IMR-90 (cell line): ENCODE data around the gene PRTFDC1. TPM values are rescaled to one million over a fixed set of nuclear protein-coding genes. Genes with fewer than 3 reads are reported as not detected.

Experiments
- ATAC-seq: fragments of 200-7000 bp; cut with Tn5 transposase; 2 replicates; pipeline ENCODE4 v1.9.1; 2020; ENCODE audit warnings: low read depth, mild to moderate bottlenecking, moderate library complexity
- BruUV-seq: library from RNA; stranded (reverse); fragments of 400-500 nt; replicated peaks from 2 replicates; lab custom pipeline; 2021; lab: Mats Ljungman, UMichigan
- CTCF ChIA-PET: fragments of 300-600 bp; formaldehyde crosslinking; extraction: SDS; loops from one replicate; lab custom pipeline; 2021; ENCODE audit warnings: antibody characterized with exemption; lab: Yijun Ruan, JAX
- POLR2A ChIA-PET: fragments of 300-600 bp; sonication (Branson Sonifier 250); formaldehyde crosslinking; loops from one replicate; lab custom pipeline; 2022; ENCODE audit warnings: antibody characterized with exemption; ENCODE audit not compliant: unreplicated experiment; lab: Charles Lee
- DNase-seq: peaks from one replicate; pipeline ENCODE4 v3.0.0; 2013
- H2AFZ ChIP-seq: replicated peaks from 2 replicates; pipeline ENCODE3; 2013; ENCODE audit warnings: low read length, mild to moderate bottlenecking; ENCODE audit not compliant: poor library complexity
- H2AK5ac ChIP-seq: 2 replicates; pipeline ENCODE4 v1.6.1; 2013; ENCODE audit warnings: low read depth, low read length, inconsistent platforms
- H2AK9ac ChIP-seq: replicated peaks from 2 replicates; pipeline ENCODE3; 2013; ENCODE audit warnings: mild to moderate bottlenecking, low read depth, low read length, moderate library complexity; ENCODE audit not compliant: poor library complexity
- H2BK120ac ChIP-seq: 2 replicates; pipeline ENCODE4 v1.6.1; 2013; ENCODE audit warnings: low read depth, low read length, inconsistent platforms
- H2BK15ac ChIP-seq: 3 replicates; pipeline ENCODE4 v1.6.1; 2013; ENCODE audit warnings: low read depth, low read length, inconsistent platforms
- H2BK20ac ChIP-seq: 2 replicates; pipeline ENCODE4 v1.6.1; 2013; ENCODE audit warnings: low read depth, mild to moderate bottlenecking, inconsistent platforms, low read length, moderate library complexity
- H2BK5ac ChIP-seq: 2 replicates; pipeline ENCODE4 v1.6.1; 2013; ENCODE audit warnings: mild to moderate bottlenecking, low read depth, low read length, inconsistent platforms; ENCODE audit not compliant: poor library complexity, severe bottlenecking
- H3K14ac ChIP-seq: replicated peaks from 2 replicates; pipeline ENCODE4 v1.6.1; 2013; ENCODE audit warnings: low read depth, low read length, inconsistent platforms
- H3K18ac ChIP-seq: 2 replicates; pipeline ENCODE4 v1.6.1; 2013; ENCODE audit warnings: low read depth, low read length, control low read depth
- H3K23ac ChIP-seq: 2 replicates; pipeline ENCODE4 v1.6.1; 2013; ENCODE audit warnings: low read depth, low read length, inconsistent platforms
- H3K27ac ChIP-seq: 2 replicates; pipeline ENCODE4 v1.5.1; 2013; ENCODE audit warnings: mild to moderate bottlenecking, control low read depth, low read length; ENCODE audit not compliant: insufficient read depth
- H3K27me3 ChIP-seq: 2 replicates; pipeline ENCODE4 v1.6.1; 2013; ENCODE audit warnings: low read length; ENCODE audit not compliant: control insufficient read depth, insufficient read depth
- H3K36me3 ChIP-seq: 2 replicates; pipeline ENCODE4 v1.6.1; 2013; ENCODE audit warnings: low read length, mixed read lengths; ENCODE audit not compliant: control insufficient read depth, insufficient read depth
- H3K4ac ChIP-seq: 2 replicates; pipeline ENCODE4 v1.6.1; 2013; ENCODE audit warnings: low read depth, low read length, inconsistent platforms
- H3K4me1 ChIP-seq: 2 replicates; pipeline ENCODE4 v1.6.1; 2013; ENCODE audit warnings: low read length, mixed read lengths; ENCODE audit not compliant: control insufficient read depth, insufficient read depth
- H3K4me2 ChIP-seq: 2 replicates; pipeline ENCODE4 v1.6.1; 2013; ENCODE audit warnings: low read depth, mild to moderate bottlenecking, control low read depth, low read length, moderate library complexity
- H3K4me3 ChIP-seq: 2 replicates; pipeline ENCODE4 v1.5.1; 2013; ENCODE audit warnings: low read depth, mild to moderate bottlenecking, control low read depth, low read length, moderate library complexity; ENCODE audit not compliant: insufficient read depth
- H3K56ac ChIP-seq: 2 replicates; pipeline ENCODE4 v1.6.1; 2013; ENCODE audit warnings: low read length, inconsistent platforms; ENCODE audit not compliant: insufficient read depth; ENCODE audit errors: extremely low read depth
- H3K79me1 ChIP-seq, 2 experiments: 2 replicates each; pipeline ENCODE4 v1.6.1; 2013; ENCODE audit warnings: low read length in 2 of 2, inconsistent platforms in 1 of 2, low read depth in 1 of 2
- H3K9ac ChIP-seq: 2 replicates; pipeline ENCODE4 v1.6.1; 2013; ENCODE audit warnings: low read depth, low read length, control low read depth
- H3K9me1 ChIP-seq: 2 replicates; pipeline ENCODE4 v1.6.1; 2013; ENCODE audit warnings: low read length, inconsistent platforms; ENCODE audit not compliant: insufficient read depth
- H3K9me3 ChIP-seq: 2 replicates; pipeline ENCODE4 v1.6.1; 2013; ENCODE audit warnings: low read length; ENCODE audit not compliant: control insufficient read depth, insufficient read depth
- H4K20me1 ChIP-seq: 2 replicates; pipeline ENCODE4 v1.6.1; 2013; ENCODE audit warnings: low read length, inconsistent platforms; ENCODE audit not compliant: insufficient read depth
- H4K5ac ChIP-seq: 2 replicates; pipeline ENCODE4 v1.6.1; 2013; ENCODE audit warnings: mild to moderate bottlenecking, low read depth, low read length, control low read depth
- H4K8ac ChIP-seq, 2 experiments: 2 replicates each; pipeline ENCODE4 v1.6.1; 2013; ENCODE audit warnings: low read depth in 2 of 2, low read length in 2 of 2, control low read depth in 1 of 2, inconsistent platforms in 1 of 2
- H4K91ac ChIP-seq: 2 replicates; pipeline ENCODE4 v1.6.1; 2013; ENCODE audit warnings: low read depth, low read length, inconsistent platforms; ENCODE audit not compliant: insufficient read depth
- CEBPB ChIP-seq: IDR thresholded peaks from 2 replicates; pipeline ENCODE4 v1.6.1; 2012; ENCODE audit warnings: low read depth, low read length, improper control_type of control experiment
- CHD1 ChIP-seq: IDR thresholded peaks from 2 replicates; pipeline ENCODE4 v1.6.1; 2012; ENCODE audit warnings: low read depth, low read length, improper control_type of control experiment
- FOS ChIP-seq: fragments of 150-350 bp; IDR thresholded peaks from 2 replicates; pipeline ENCODE4 v1.6.1; 2016; ENCODE audit warnings: low read depth, low read length
- MAFK ChIP-seq: IDR thresholded peaks from 2 replicates; pipeline ENCODE4 v1.6.1; 2012; ENCODE audit warnings: low read depth, low read length, improper control_type of control experiment
- MXI1 ChIP-seq: IDR thresholded peaks from 2 replicates; pipeline ENCODE4 v1.6.1; 2012; ENCODE audit warnings: low read depth, mild to moderate bottlenecking, low read length, moderate library complexity, borderline replicate concordance
- RAD21 ChIP-seq: IDR thresholded peaks from 2 replicates; pipeline ENCODE4 v1.6.1; 2012; ENCODE audit warnings: low read length, improper control_type of control experiment
- RFX5 ChIP-seq: IDR thresholded peaks from 2 replicates; pipeline ENCODE4 v1.8.0; 2012; ENCODE audit warnings: low read depth, mild to moderate bottlenecking, low read length, moderate library complexity
- SMC3 ChIP-seq: fragments of 150-350 bp; IDR thresholded peaks from 2 replicates; pipeline ENCODE4 v1.6.1; 2016; ENCODE audit warnings: low read depth, mild to moderate bottlenecking, antibody characterized with exemption, low read length, moderate library complexity
- WGBS, 2 experiments: methylation state at CpG; one replicate each; pipeline versions ENCODE4 v1.1.5 to v1.1.7; 2013; ENCODE audit warnings: missing lambda C conversion rate in 2 of 2; ENCODE audit not compliant: insufficient read length in 1 of 2; ENCODE audit errors: extremely low coverage in 2 of 2; 5-methylcytosine and 5-hydroxymethylcytosine counted together
- dilution Hi-C: fragments of 300-500 bp; cut with HindIII; formaldehyde crosslinking; loops from one replicate; pipeline ENCODE4 v1.14.3; 2018; ENCODE audit warnings: low sequenced_read_pairs; ENCODE audit not compliant: unreplicated experiment
- in situ Hi-C: fragments of 300-500 bp; cut with MboI; formaldehyde crosslinking; loops from 3 replicates; pipeline ENCODE4 v1.14.3; 2019; ENCODE audit warnings: low sequenced_read_pairs, inconsistent platforms, mixed read lengths
- intact Hi-C: fragments of 100-400 bp; cut with micrococcal nuclease; formaldehyde crosslinking; loops from 2 replicates; pipeline ENCODE4 v1.10.0; 2022
- polyA plus RNA-seq, 3 experiments: library from polyadenylated mRNA; depleted of rRNA; stranded (reverse); fragments of >200 nt; gene quantifications; 2 replicates each; pipeline ENCODE4 v1.2.3, GENCODE V29; 2012; ENCODE audit warnings: low replicate concordance in 1 of 3
- total RNA-seq: library from RNA; depleted of rRNA; stranded (reverse); fragments of >200 nt; gene quantifications from 2 replicates; pipeline ENCODE4 v1.2.3, GENCODE V29; 2012
- TF ChIP-seq, protein P1 (sequence below): fragments of 150-350 bp; IDR thresholded peaks from 2 replicates; pipeline ENCODE4 v1.6.1; 2016; ENCODE audit warnings: low read depth, mild to moderate bottlenecking, low read length, moderate library complexity, borderline replicate concordance

PRTFDC1 gene
- total and polyA plus RNA-seq, 2 of the 4 experiments (the other 2 are of a cell fraction), result 12.3 to 17.9 TPM

DNA sequence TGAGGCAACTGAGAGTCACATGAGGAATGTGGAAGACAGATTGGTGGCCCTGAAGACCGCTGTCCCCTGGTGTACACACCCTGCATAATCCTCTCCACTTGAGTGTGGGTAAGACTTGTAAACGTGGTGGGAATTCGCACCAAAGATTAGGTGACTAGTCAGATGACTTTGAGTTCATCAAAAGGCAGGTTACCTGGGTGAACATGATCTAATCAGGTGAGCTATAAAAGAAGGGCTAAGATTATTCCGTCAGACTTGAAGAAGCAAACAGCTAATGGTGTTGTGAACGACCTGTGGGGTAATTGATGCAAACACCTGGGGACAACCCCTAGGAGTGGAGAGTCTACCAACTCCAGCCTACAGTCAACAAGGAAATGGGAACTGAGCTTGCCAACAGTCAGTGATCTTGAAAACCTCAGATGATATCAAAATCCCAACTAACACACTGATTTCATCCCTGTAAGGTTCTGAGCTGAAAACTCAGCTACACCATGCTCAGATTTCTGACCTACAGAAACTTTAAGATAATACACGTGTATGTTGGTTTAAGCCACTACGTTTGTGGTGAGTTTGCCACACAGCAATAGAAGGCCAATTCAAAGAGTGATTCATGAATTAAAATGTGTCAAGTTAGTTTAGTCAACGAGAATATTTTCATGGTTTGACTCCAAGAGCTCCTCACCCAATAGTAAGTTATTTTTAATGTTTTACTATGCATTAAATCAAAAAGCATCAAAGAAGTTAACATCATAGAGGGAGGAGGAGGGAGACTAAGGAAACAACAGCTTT lies 16.7 kb downstream of the PRTFDC1 start:
- no peaks in the 10 kb centered on the region for H3K4me1 ChIP-seq
- H4K20me1 ChIP-seq, result no peaks in the 10 kb centered on the region
- no TSS peak for BruUV-seq
- H4K91ac ChIP-seq, result no peak overlapping the region
- in situ Hi-C loops (no loop called here), dilution Hi-C loops (no loop called here), intact Hi-C loops (no loop called here)
- no peak overlapping the region for H3K18ac ChIP-seq
- H3K4me3 ChIP-seq, result no peak overlapping the region
- no peak overlapping the region for H4K8ac ChIP-seq
- H3K9me3 ChIP-seq, result no peaks in the 10 kb centered on the region
- no peak overlapping the region for H3K23ac ChIP-seq
- H3K27me3 ChIP-seq, result no peaks in the 10 kb centered on the region
- no peaks in the 10 kb centered on the region; the same call in 1 of the 2 replicates for H3K9me1 ChIP-seq
- no peaks in the 10 kb centered on the region for H3K36me3 ChIP-seq
- H2BK120ac ChIP-seq, result no peak overlapping the region
- H3K79me1 ChIP-seq, result no peaks in the 10 kb centered on the region
- no peak overlapping the region for H3K56ac ChIP-seq
- no peak overlapping the region for H3K14ac ChIP-seq
- no peak overlapping the region for H2BK5ac ChIP-seq
- no peak overlapping the region for H3K27ac ChIP-seq
- H4K5ac ChIP-seq, result no peak overlapping the region
- TF ChIP-seq, protein P1, sequence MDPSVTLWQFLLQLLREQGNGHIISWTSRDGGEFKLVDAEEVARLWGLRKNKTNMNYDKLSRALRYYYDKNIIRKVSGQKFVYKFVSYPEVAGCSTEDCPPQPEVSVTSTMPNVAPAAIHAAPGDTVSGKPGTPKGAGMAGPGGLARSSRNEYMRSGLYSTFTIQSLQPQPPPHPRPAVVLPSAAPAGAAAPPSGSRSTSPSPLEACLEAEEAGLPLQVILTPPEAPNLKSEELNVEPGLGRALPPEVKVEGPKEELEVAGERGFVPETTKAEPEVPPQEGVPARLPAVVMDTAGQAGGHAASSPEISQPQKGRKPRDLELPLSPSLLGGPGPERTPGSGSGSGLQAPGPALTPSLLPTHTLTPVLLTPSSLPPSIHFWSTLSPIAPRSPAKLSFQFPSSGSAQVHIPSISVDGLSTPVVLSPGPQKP, result no peak
- TF ChIP-seq MXI1 (no peak), RAD21 (no peak), RFX5 (no peak), CHD1 (no peak), FOS (no peak), MAFK (no peak), CEBPB (no peak), SMC3 (no peak)
- no peak overlapping the region for H2AK5ac ChIP-seq
- H3K4ac ChIP-seq, result no peak overlapping the region
- H2BK20ac ChIP-seq, result no peak overlapping the region
- ChIA-PET POLR2A (no interaction called here), CTCF (interaction anchor here (0.7 kb wide), 1 partner anchor 199 kb away, joined by 3 read pairs; no protein-coding TSS in a partner anchor)
- WGBS, 2 experiments, result 100% methylated on average over 2 of the region's 8 CpGs; no CpG with 5 or more reads in 1 of the 2 experiments
- H3K9ac ChIP-seq, result no peak overlapping the region
- no peak for DNase-seq
- ATAC-seq, result no peak
- no peak overlapping the region for H2BK15ac ChIP-seq
- no peak overlapping the region for H2AFZ ChIP-seq
- H2AK9ac ChIP-seq, result no peak overlapping the region
- no peak overlapping the region for H3K4me2 ChIP-seq
